Endometrial microvascular endothelial cells (primary cell): Measurements from ENCODE around the gene APPL2. TPM values are rescaled to one million over a fixed set of nuclear protein-coding genes. Genes with fewer than 3 reads are reported as not detected.
"Not testable (repeated sequence)": the region's sequence is repeated elsewhere in the genome, so short reads cannot be mapped to it uniquely, and the experiment has no call there.

Experiments used
- in situ Hi-C: cut with HindIII; loops from 2 replicates; pipeline ENCODE4 v1.10.0; 2017; ENCODE audit warnings: low sequenced_read_pairs, low pct_unique_long_range_greater_than_20kb; ENCODE audit errors: inconsistent ontology term
- total RNA-seq: library from RNA; depleted of rRNA; stranded (reverse); fragments of >200 nt; gene quantifications from one replicate; pipeline ENCODE4 v1.2.3, GENCODE V29; 2015; ENCODE audit errors: inconsistent ontology term

The APPL2 gene
- total RNA-seq, 1 donor from 2014 or later: 27.1 TPM

DNA sequence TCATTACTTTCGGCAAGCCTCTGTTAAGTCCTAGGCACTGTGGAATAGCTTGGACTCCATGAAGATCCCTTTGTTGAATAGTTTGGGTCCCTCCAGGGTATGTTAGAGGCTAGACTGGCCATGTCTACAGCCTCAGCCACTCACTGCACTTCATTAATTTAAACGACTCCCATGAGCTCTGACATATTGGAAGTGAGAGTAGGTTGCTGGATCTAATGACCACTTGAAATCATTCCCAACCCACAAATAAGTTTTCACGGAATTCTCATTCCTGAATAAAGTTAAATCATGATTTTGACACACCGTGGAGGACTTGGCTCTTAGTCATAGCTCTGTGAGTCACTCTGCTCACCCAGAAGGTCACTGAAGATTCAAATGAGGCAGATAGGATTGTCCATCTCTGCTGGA, 21.4 kb upstream of the APPL2 start:
- in situ Hi-C loops: no loop called here

DNA sequence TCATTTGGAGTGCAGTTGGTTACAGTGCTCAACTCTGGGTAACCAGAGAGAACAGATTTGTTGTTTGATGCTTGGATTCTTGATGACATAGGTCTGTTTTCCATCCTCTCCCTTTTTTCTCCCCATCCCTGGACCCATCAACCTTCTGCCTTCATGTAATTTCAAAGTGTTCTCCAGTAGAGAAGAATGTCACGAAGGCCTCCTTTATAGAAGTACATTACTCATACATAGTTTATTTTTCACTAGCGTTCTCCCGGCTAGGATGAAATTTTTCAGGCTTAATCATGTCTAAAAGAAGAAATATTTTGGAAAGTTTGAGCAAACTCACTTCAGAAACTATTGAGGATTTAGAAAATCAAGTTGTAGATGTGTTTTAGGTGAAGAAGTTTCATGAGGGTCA, 20.9 kb upstream of the APPL2 start:
- in situ Hi-C loops: no loop called here

DNA sequence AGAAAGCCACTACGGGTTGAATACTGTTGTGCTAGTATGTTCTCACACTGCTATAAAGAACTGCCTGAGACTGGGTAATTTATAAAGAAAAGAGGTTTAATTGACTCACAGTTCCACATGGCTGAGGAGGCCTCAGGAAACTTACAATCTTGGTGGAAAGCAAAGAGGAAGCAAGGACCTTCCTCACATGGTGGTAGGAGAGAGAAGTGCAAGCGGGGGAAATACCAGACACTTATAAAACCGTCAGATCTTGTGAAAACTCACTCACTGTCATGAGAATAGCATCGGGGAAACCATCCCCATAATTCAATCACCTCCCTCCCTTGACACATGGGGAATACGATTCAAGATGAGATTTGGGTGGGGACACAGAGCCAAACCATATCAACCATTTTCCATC, 20.5 kb upstream of the APPL2 start:
- in situ Hi-C loops: not testable (repeated sequence)

DNA sequence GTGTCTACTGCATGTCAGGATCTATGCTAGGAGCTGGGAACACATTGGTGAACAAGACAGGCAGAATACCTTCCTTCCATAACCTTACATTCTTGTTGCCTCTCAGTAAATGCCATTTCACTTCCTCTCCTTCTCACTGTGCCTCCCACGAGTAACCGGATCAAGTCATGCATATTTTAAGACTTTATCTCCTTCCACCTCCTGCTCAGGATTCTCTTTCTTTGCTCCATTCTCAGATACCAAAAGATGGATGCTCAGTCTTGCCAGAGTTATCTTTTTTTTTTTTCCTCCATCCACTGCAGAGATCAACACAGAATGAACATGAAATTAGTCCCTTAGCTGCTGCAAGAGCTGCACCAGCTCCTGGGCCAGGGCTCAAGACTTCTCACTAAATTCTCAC, 20.0 kb upstream of the APPL2 start:
- in situ Hi-C loops: no loop called here

DNA sequence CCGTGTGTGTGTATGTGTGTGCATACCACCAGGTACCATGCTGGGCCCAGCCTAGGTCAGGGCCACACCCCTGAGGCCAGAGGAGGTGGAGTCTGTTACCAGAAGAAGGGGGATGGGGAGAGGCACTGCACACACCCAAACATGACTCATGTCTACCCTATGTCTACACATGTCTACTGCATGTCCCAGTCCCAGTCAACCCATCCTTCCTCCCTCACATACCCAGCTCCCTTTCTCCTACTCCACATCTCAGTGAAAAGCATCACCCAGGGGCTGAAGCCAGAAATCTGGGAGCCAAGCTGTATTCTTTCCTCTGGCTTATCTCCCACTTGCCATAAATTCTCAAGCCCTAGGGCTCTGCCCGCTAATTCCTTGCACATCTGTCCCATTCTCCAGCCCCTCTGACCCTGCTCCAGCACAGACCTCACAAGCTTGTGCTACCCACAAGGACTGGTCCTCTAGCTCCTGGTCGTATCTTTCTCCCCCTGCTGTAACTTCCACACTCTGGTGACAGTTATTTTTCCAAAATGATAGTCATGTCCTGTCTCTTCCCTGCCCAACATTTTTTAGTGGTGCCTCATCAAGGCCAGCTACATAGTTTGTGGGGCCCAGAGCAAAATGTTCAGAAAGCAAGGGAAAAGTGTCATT, 18.0 kb upstream of the APPL2 start:
- in situ Hi-C loops: no loop called here

DNA sequence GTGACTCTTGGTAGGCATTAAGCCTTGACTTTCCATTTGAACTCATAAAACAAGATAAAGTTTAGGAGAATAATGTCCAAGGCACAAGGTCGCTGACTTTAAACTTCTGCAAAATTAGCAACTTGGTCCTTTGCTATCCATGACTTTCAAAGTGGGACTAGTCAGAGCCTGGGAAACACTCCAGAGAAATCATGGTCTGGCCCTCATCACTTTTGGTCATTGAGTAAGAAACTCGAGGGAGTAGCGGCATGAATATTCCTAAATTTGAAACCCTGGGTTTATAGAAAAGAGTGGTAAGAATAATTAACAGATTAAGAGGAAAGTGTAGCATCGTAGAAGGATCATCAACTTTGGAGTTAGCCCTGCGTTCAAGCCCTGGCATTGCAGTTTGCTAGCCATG, 16.9 kb upstream of the APPL2 start:
- in situ Hi-C loops: no loop called here

DNA sequence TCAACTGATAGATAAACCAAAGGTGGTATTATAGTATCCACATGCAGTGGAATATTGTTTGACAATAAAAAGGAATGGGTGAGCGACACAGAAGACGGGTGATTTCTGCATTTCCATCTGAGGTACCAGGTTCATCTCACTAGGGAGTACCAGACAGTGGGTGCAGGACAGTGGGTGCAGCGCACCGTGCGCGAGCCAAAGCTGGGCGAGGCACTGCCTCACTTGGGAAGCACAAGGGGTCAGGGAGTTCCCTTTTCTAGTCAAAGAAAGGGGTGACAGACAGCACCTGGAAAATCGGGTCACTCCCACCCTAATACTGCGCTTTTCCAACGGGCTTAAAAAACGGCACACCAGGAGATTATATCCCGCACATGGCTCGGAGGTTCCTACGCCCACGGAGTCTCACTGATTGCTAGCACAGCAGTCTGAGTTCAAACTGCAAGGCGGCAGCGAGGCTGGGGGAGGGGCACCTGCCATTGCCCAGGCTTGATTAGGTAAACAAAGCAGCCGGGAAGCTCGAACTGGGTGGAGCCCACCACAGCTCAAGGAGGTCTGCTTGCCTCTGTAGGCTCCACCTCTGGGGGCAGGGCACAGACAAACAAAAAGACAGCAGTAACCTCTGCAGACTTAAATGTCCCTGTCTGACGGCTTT, 9.9 kb upstream of the APPL2 start:
- in situ Hi-C loops: not testable (repeated sequence)

DNA sequence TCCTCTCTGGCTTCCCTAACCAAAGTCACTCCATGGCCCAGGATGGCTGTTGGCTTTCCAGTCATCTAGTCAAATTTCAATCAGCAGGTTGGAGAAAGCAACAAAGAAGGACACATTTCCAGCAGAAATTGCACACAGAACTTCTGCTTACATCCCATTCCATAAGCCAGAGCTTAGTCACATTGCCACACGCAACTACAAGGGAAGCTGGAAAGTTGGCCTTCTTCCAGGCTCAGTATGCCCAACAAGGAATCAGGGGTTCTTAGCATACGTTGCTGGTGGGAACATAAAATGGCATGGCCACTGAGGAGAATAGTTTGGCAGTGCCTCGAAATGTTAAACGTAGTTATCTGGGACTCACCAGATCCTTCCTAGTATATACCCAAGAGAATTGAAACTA, 9.3 kb upstream of the APPL2 start:
- in situ Hi-C loops: no loop called here

DNA sequence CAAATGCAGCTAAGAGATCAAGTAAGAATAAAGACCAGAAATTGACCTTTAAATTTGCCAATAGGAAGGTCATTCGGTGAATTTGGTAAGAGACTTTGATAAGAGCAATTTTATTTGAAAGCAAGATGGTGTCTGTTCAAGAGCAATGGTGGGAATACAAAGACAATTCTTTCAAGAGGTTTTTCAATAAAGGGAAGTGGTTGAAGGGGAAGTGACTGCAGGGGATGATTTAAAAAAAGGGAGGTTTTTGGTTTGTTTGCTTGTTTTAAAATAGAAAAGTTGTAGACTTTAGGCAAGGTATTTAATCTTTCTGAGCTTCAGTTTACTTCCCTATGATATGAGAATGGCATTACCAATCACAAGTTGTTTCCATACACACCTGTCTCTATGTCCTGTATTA, 4.3 kb upstream of the APPL2 start:
- in situ Hi-C loops: no loop called here

DNA sequence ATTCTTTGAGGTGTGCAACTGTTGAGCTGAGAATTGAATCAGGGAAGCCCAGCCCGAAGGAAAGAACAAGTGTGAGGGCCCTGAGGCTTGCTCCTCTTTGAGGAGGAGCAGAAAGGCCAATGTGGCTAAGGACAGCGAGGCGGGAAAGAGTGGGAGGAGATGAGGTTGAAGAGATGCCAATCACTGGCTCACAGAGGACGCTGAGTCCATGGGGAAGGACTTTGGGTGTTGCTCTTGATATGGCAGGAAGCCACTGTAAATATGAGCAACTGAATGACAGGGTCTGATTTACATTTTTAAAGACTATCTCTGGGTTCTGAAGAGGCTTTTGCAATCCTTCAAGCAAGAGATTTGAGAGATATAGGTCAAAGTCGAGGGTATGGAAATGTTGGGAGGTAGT, 3.3 kb upstream of the APPL2 start:
- in situ Hi-C loops: no loop called here

DNA sequence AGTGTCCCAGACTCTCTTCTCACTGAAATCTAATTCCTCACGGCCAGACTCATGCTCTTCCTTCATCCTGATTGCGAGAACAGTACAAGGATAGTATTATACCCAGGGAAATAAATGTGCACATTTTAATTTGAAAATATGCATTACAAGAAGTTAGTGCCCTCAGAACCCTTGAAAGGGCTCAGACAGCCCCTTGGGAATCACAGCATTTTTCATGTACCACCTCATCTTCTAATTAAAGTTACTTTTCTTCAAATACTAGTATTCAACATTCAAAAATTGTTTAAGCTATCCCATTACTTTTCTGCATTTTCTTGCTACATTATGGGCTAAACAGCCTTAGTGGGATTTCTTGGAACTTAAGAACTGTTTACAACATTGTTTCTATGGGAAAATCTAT, 1.7 kb upstream of the APPL2 start:
- in situ Hi-C loops: no loop called here

DNA sequence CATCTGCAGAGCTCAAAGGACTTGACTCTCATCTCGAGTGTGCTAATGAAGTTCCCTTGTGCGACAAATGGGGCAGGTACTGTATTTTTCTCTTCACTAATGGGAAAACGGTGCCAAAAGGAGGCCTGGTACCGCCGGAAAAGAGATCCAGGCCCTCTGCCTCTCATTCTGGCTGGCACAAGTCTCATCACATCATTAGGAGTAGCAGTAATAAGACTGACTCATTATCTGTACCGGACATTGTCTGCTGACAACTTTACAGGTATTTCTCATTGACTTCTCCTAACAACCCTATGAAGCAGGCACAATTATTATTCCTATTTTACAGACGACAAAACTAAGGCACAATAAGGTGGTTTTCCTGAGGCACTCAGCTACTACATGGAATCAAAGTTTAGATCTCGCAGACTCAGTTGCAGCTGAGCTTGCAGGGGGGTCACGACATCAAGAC, 668 bp downstream of the APPL2 start:
- in situ Hi-C loops: no loop called here

DNA sequence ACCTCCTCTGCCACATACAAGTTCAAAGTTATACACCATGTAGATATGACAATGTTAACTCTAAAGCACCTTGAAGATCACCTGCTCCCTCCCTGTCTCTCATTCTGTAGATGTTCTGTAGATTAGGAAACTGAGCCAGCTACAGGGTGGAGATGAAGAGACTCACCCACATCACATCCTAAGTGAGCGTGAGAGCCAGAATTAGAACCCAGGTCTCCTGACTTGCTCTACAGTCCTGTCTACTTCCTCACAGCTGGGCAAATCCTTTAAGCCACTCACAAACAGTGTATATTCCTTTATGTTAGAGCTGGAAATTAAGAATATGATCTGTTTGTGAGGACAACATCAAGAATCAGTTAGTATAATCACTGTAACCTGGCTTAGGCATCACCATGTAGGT, 1.8 kb downstream of the APPL2 start:
- in situ Hi-C loops: no loop called here

DNA sequence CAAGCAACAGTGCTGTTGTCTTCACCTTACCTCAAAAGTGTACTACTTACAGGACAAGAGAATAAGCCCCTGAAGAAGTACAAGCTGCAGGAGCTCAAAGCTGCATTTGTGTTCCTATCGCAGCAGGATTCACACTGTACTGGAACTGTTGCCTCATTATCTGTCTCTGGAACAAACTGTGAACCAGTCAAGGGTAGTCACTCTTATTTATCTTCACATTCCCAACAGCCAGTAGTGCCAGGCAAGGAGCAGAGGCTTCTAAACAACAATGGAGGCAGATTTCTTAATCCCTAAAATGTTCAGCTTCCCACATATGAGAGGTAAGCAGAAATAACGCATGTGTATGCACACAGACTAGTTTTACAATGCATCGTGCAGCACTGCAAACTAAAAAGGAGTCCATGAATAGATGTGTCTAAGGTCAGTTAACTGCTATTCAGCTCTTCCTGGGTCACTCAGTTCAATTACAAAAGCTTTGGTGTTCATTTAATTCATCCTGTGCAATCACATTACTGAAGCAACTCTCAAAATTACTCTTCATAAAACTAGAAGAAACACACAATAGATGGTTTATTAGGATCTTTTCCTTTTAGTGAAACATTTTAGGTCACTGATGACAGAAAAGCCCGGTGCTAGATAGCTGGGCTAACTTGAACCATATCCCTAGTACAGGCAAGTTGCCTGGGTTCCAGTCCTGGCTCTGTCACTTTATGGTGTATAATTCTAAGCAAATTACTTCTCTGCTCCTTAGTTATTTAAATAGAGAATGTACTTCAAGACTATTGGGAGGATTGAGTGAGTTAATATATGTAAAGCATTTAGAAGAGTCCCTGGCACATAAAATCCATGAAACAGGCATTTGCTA, 2.7 kb downstream of the APPL2 start:
- in situ Hi-C loops: no loop called here

DNA sequence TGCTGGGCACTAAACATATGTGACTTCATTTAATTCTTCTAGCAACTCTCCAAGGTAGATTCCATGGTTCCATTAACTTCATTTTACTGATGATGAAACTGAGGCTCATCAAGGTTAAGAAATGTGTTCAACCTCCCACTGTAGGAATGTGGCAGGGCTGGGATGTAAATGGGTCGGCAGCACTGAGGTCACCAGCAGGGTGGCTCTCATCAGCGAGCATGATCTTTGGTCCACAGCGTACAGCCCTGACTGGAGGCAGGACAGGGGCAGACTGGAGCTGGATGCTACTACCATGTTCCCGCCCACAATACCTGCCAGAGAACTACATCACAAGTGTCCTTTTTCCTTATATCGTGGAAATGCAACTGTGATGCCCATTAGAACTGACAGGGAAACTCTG, 4.6 kb downstream of the APPL2 start:
- in situ Hi-C loops: no loop called here

DNA sequence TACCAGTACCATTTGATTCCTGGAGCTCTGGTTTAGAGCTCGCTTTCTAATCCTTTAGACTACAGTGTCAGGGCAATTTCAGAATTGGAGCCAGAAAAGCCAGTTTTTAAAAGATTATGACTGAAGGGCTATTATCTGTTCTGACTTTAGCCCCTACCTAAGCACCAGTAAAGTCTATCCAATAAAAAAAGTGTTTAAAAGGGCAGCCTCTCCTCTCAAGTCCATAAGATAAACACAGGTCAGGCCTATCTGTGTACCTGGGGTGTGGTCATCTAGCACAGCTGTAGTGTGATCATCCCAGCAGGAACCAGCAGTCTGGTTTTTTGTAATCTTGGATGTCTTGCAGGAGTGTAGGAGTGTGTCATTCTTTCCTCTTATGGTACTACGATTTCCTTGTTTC, 6.6 kb downstream of the APPL2 start:
- in situ Hi-C loops: no loop called here

DNA sequence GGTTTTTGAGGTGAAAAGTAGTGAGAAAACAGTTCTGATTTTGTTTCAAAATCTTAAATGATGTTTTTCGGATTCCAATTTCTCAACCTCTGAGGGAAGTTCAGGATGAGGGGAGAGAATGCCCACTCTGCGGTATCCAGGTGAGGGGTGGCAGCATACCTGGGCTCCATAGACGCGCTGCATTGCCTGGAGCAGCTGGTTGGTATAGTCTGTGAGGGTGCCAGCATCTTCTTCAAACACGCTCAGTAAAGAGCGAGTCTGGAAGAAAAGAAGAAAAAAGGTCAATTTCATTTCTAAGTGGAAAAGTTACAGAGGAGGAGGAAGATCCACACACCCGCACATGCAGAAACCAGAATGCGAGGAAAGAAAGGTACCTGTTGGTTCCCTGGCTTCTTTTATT, 7.0 kb downstream of the APPL2 start:
- in situ Hi-C loops: no loop called here

DNA sequence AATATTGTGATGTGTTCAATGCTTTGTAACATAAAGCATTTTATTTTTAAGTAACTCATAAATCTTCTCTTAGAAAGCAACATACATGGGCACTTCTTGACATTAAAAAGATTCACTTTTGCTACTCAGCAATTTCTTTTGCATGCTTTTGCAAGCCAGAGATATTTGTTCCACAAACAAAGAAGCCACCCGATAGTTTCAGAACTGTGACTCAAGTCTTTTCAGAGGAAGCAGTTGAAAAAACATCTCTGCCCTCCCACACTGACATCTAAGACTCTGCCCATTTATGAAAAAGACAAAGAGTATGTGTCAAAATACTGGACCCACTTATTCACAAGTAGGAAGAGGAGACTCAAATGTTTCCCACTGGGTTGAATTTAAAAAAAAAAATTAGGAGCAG, 7.5 kb downstream of the APPL2 start:
- in situ Hi-C loops: no loop called here

DNA sequence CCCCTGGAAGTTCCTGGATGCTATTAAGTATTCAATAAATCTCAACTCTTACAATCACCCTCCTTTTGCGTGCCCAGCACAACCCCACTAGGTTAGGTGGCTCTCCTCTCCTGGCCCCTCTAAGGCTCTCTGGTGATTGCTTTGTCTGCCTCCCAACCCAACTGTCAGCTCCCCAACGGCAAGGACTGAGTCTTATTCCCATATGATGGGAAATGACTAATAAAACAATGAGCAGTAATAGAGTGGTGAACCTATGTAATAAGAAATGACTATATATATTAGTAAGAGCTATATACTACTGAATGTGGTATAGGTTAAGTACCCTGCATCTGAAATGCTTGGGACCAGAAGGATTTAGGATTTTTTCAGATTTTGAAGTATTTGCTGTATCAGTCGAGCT, 8.1 kb downstream of the APPL2 start:
- in situ Hi-C loops: no loop called here

DNA sequence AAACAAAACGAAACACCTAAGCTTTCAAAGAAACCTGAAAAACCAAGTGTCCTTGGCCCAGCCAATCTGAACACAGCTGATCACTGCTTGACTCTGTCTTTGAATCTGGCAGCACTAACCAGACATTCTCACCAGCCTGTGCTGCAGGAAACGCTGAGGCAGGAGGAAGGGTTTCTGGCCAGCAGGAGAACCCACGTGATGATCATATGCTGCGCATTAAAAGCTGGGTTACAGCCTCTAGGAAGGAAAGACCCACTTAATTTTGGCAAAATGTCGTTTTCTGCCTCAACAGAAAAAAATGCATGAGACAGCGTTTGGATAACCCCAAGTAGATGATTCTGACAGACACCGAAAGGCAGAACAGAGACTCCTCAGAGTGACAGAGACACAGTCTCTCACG, 9.8 kb downstream of the APPL2 start:
- in situ Hi-C loops: no loop called here
